Astrocyte (in vitro differentiated cells and primary cell): Measurements from ENCODE around the gene AVPR1B.
"Not testable (repeated sequence)": the region's sequence is repeated elsewhere in the genome, so short reads cannot be mapped to it uniquely, and the experiment has no call there.

ENCODE experiments used
- CTCF ChIP-seq: IDR thresholded peaks from 2 replicates; pipeline ENCODE4 v1.5.1; 2011; ENCODE audit warnings: low read depth, mild to moderate bottlenecking, inconsistent platforms, low read length, moderate library complexity; ENCODE audit not compliant: insufficient read depth
- EZH2 ChIP-seq: IDR thresholded peaks from 2 replicates; pipeline ENCODE4 v1.6.1; 2012; ENCODE audit warnings: mild to moderate bottlenecking, low read length, inconsistent platforms; ENCODE audit not compliant: insufficient read depth

DNA sequence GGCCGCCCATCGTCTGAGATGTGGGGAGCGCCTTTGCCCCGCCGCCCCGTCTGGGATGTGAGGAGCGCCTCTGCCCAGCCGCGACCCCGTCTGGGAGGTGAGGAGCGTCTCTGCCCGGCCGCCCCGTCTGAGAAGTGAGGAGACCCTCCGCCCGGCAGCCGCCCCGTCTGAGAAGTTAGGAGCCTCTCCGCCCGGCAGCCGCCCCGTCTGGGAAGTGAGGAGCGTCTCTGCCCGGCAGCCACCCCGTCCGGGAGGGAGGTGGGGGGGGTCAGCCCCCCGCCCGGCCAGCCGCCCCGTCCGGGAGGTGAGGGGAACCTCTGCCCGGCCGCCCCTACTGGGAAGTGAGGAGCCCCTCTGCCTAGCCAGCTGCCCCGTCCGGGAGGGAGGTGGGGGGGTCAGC lies 53.2 kb downstream of the AVPR1B start:
- not testable (repeated sequence) for TF ChIP-seq EZH2, CTCF
